PC-3 (cell line): ENCODE measurements around the gene SRP14. TPM values are rescaled to one million over a fixed set of nuclear protein-coding genes. Genes with fewer than 3 reads are reported as not detected.

Experiments
- ATAC-seq: fragments of 200-7000 bp; cut with Tn5 transposase; 2 replicates; pipeline ENCODE4 v1.9.1; 2020; ENCODE audit warnings: mild to moderate bottlenecking, moderate library complexity
- BruUV-seq: library from RNA; stranded (reverse); fragments of 400-500 nt; replicated peaks from 2 replicates; lab custom pipeline; 2021; lab: Mats Ljungman, UMichigan
- CTCF ChIA-PET: fragments of 300-600 bp; sonication (Branson Sonifier 250); formaldehyde crosslinking; loops from one replicate; lab custom pipeline; 2022; ENCODE audit warnings: antibody characterized with exemption; lab: Charles Lee
- POLR2A ChIA-PET: fragments of 300-600 bp; sonication (Branson Sonifier 250); formaldehyde crosslinking; loops from one replicate; lab custom pipeline; 2022; ENCODE audit warnings: antibody characterized with exemption; ENCODE audit not compliant: unreplicated experiment; lab: Charles Lee
- DNase-seq: peaks from one replicate; pipeline ENCODE4 v3.0.0-alpha.2; 2015
- H2AFZ ChIP-seq: fragments of 300-600 bp; sonication (generic); 2 replicates; pipeline ENCODE4 v1.6.0; 2016; ENCODE audit warnings: antibody characterized with exemption, low read length
- H3F3A ChIP-seq: fragments of 300-600 bp; sonication (generic); one replicate; pipeline ENCODE4 v1.6.0; 2017; ENCODE audit warnings: antibody characterized with exemption, low read length, control low read depth, mild to moderate bottlenecking; ENCODE audit not compliant: unreplicated experiment
- H3K27ac ChIP-seq: fragments of 300-600 bp; sonication (generic); 2 replicates; pipeline ENCODE4 v1.5.1; 2016; ENCODE audit warnings: mild to moderate bottlenecking, low read length
- H3K27me3 ChIP-seq: fragments of 300-600 bp; sonication (generic); 2 replicates; pipeline ENCODE4 v1.6.1; 2016; ENCODE audit warnings: low read length, mixed read lengths
- H3K36me3 ChIP-seq: fragments of 300-600 bp; sonication (generic); 2 replicates; pipeline ENCODE4 v1.6.1; 2016; ENCODE audit warnings: low read depth, mixed run types, low read length, mixed read lengths
- H3K4me1 ChIP-seq: fragments of 300-600 bp; sonication (generic); 2 replicates; pipeline ENCODE4 v1.5.1; 2016; ENCODE audit warnings: low read length; ENCODE audit not compliant: insufficient read depth
- H3K4me2 ChIP-seq: fragments of 300-600 bp; sonication (generic); 2 replicates; pipeline ENCODE4 v1.6.0; 2016; ENCODE audit warnings: low read length
- H3K4me3 ChIP-seq: fragments of 300-600 bp; sonication (generic); 2 replicates; pipeline ENCODE4 v1.5.1; 2016; ENCODE audit warnings: mild to moderate bottlenecking, low read length, mixed read lengths
- H3K79me2 ChIP-seq: fragments of 300-600 bp; sonication (generic); 2 replicates; pipeline ENCODE4 v1.6.1; 2017; ENCODE audit warnings: low read length, mixed read lengths
- H3K9ac ChIP-seq: fragments of 300-600 bp; sonication (generic); 2 replicates; pipeline ENCODE4 v1.6.0; 2016; ENCODE audit warnings: mild to moderate bottlenecking, low read length
- H3K9me2 ChIP-seq: fragments of 300-600 bp; sonication (generic); replicated peaks from 2 replicates; pipeline ENCODE4 v1.6.1; 2016; ENCODE audit warnings: mixed run types, low read length, mixed read lengths
- H3K9me3 ChIP-seq: fragments of 300-600 bp; sonication (generic); 2 replicates; pipeline ENCODE4 v1.6.1; 2016; ENCODE audit warnings: low read length, mixed read lengths
- H4K20me1 ChIP-seq: fragments of 300-600 bp; sonication (generic); 2 replicates; pipeline ENCODE4 v1.6.1; 2016; ENCODE audit warnings: low read length, mixed read lengths
- CTCF ChIP-seq: fragments of 300-600 bp; sonication (generic); conservative IDR thresholded peaks from 2 replicates; pipeline ENCODE4 v1.5.1; 2017; ENCODE audit warnings: antibody characterized with exemption, low read depth, mild to moderate bottlenecking, low read length
- EZH2 ChIP-seq: fragments of 300-600 bp; sonication (generic); IDR thresholded peaks from one replicate; pipeline ENCODE4 v1.6.1; 2017; ENCODE audit warnings: antibody characterized with exemption, mild to moderate bottlenecking, low read length; ENCODE audit not compliant: unreplicated experiment
- EZH2phosphoT487 ChIP-seq: fragments of 300-600 bp; sonication (generic); IDR thresholded peaks from 2 replicates; pipeline ENCODE4 v1.6.1; 2018; ENCODE audit warnings: mild to moderate bottlenecking, antibody characterized with exemption, low read length, borderline replicate concordance
- intact Hi-C: fragments of 100-400 bp; cut with micrococcal nuclease; formaldehyde crosslinking; loops from 2 replicates; pipeline ENCODE4 v1.9.0; 2023
- total RNA-seq: library from RNA; depleted of rRNA; stranded (reverse); fragments of >200 nt; gene quantifications from 2 replicates; pipeline ENCODE4 v1.2.3, GENCODE V29; 2014

SRP14 gene
- total RNA-seq, 1 experiment from 2014 or later, result 362 TPM

GRCh38 chr15:40069178-40070165, 30.5 kb upstream of the SRP14 start:
- Histone ChIP-seq H3K36me3 (no peaks in the 10 kb centered on the region), H3K9me2 (no peaks in the 10 kb centered on the region), H3K9me3 (no peaks in the 10 kb centered on the region), H3K9ac (peak overlapping the region; percentile 24), H3K4me1 (peaks cover 41% of the 10 kb centered on the region), H3K79me2 (no peaks in the 10 kb centered on the region), H2AFZ (0 out of 2 replicates have a peak overlapping the region, but pooled peaks have one; percentile 8), H3F3A (no peaks in the 10 kb centered on the region), H3K27ac (peak overlapping the region; percentile 41), H3K4me3 (no peak overlapping the region), H3K4me2 (peak overlapping the region; percentile 59), H4K20me1 (no peaks in the 10 kb centered on the region), H3K27me3 (no peaks in the 10 kb centered on the region)
- TF ChIP-seq EZH2phosphoT487, result peak; percentile 82
- TF ChIP-seq CTCF, result no peak
- peak; percentile 85 for ATAC-seq
- ChIA-PET POLR2A (interaction anchor here (0.5 kb wide), 1 partner anchor 1475 kb away, joined by 3 read pairs; the partner anchor contains the start of gene RPAP1), CTCF (interaction anchor here (0.6 kb wide), 1 partner anchor 116 kb away, joined by 3 read pairs; no protein-coding TSS in a partner anchor)
- intact Hi-C loops, result loop anchor here (1.0 kb wide), 1 partner anchor 29 kb away; no protein-coding TSS in a partner anchor
- no TSS peak for BruUV-seq
- peak; percentile 97 for DNase-seq

GRCh38 chr15:40067921-40068624, 29.1 kb upstream of the SRP14 start:
- Histone ChIP-seq H3F3A (no peaks in the 10 kb centered on the region), H3K4me1 (peaks cover 55% of the 10 kb centered on the region), H3K27me3 (no peaks in the 10 kb centered on the region), H3K4me2 (no peak overlapping the region), H3K27ac (no peak overlapping the region), H3K36me3 (no peaks in the 10 kb centered on the region), H2AFZ (no peak overlapping the region), H4K20me1 (no peaks in the 10 kb centered on the region), H3K9me3 (no peaks in the 10 kb centered on the region), H3K9ac (0 out of 2 replicates have a peak overlapping the region, but pooled peaks have one; percentile 21), H3K79me2 (no peaks in the 10 kb centered on the region), H3K4me3 (no peak overlapping the region), H3K9me2 (no peaks in the 10 kb centered on the region)
- POLR2A ChIA-PET, result no interaction called here
- DNase-seq (no peak), ATAC-seq (no peak)
- TF ChIP-seq EZH2 (no peak), CTCF (no peak), EZH2phosphoT487 (no peak)
- no TSS peak for BruUV-seq
- intact Hi-C loops, result no loop called here
- CTCF ChIA-PET, result no interaction called here
